GM12878 (cell line): ENCODE results near the gene LANCL3. TPM values are rescaled to one million over a fixed set of nuclear protein-coding genes. Genes with fewer than 3 reads are reported as not detected.

ENCODE experiments used
- ATAC-seq: fragments of 200-7000 bp; cut with Tn5 transposase; 3 replicates; pipeline ENCODE4 v1.9.1; 2020; ENCODE audit warnings: mild to moderate bottlenecking, moderate library complexity
- BruUV-seq: library from RNA; stranded (reverse); fragments of 400-500 nt; replicated peaks from 2 replicates; lab custom pipeline; 2021; lab: Mats Ljungman, UMichigan
- CTCF ChIA-PET: fragments of 300-600 bp; sonication (Branson Sonifier 250); formaldehyde crosslinking; extraction: SDS; loops from one replicate; lab custom pipeline; 2021; ENCODE audit warnings: inconsistent platforms; lab: Yijun Ruan, JAX
- POLR2A ChIA-PET: fragments of 350-600 bp; formaldehyde crosslinking; extraction: SDS; loops from one replicate; lab custom pipeline; 2021; ENCODE audit warnings: inconsistent platforms; lab: Charles Lee
- RAD21 ChIA-PET: fragments of 300-600 bp; sonication (Branson Sonifier 250); formaldehyde crosslinking; loops from one replicate; lab custom pipeline; 2023; ENCODE audit warnings: antibody characterized with exemption; ENCODE audit not compliant: unreplicated experiment; lab: Charles Lee
- SMC1A ChIA-PET: fragments of 300-600 bp; sonication (Branson Sonifier 250); formaldehyde crosslinking; loops from one replicate; lab custom pipeline; 2023; ENCODE audit not compliant: unreplicated experiment, uncharacterized antibody; lab: Charles Lee
- DNase-seq: peaks from one replicate; pipeline ENCODE4 v3.0.0-alpha.2; 2011; ENCODE audit warnings: low read depth, low spot score
- FAIRE-seq: peaks from 3 replicates; lab custom pipeline; 2011; peaks lifted over from hg19 to GRCh38; lab: Jason Lieb, UNC
- H2AFZ ChIP-seq: 2 replicates; pipeline ENCODE4 v1.6.0; 2011; ENCODE audit warnings: low read depth, low read length, control low read depth; ENCODE audit not compliant: control insufficient read depth
- H3K27ac ChIP-seq: 2 replicates; pipeline ENCODE4 v1.5.1; 2011; ENCODE audit warnings: control low read depth; ENCODE audit not compliant: control insufficient read depth, insufficient read depth
- H3K27me3 ChIP-seq, 2 experiments: replicated peaks in 1 of 2; 2 replicates each; pipeline versions ENCODE4 v1.6.0 to v1.6.1; 2011; ENCODE audit warnings: low read length in 1 of 2; ENCODE audit not compliant: control insufficient read depth in 2 of 2, insufficient read depth in 2 of 2
- H3K36me3 ChIP-seq, 2 experiments: 2 replicates each; pipeline ENCODE4 v1.5.1; 2011; ENCODE audit warnings: low read length in 1 of 2; ENCODE audit not compliant: control insufficient read depth in 2 of 2, insufficient read depth in 2 of 2
- H3K4me1 ChIP-seq: 2 replicates; pipeline ENCODE4 v1.6.1; 2011; ENCODE audit warnings: mild to moderate bottlenecking, low read length, moderate library complexity, mixed read lengths; ENCODE audit not compliant: control insufficient read depth, insufficient read depth
- H3K4me2 ChIP-seq: 2 replicates; pipeline ENCODE4 v1.6.0; 2011; ENCODE audit warnings: control low read depth; ENCODE audit not compliant: control insufficient read depth, insufficient read depth
- H3K4me3 ChIP-seq: fragments of 200-600 bp; sonication (generic); 2 replicates; pipeline ENCODE4 v1.5.1; 2016
- H3K79me2 ChIP-seq: 2 replicates; pipeline ENCODE4 v1.6.0; 2011; ENCODE audit warnings: low read length; ENCODE audit not compliant: control insufficient read depth, insufficient read depth
- H3K9ac ChIP-seq: 2 replicates; pipeline ENCODE4 v1.8.0; 2011; ENCODE audit warnings: low read length, control low read depth, mixed read lengths; ENCODE audit not compliant: control insufficient read depth, insufficient read depth
- H3K9me3 ChIP-seq: replicated peaks from 3 replicates; pipeline ENCODE4 v1.5.1; 2011; ENCODE audit warnings: mild to moderate bottlenecking, low read length; ENCODE audit not compliant: control insufficient read depth, insufficient read depth
- H4K20me1 ChIP-seq: 2 replicates; pipeline ENCODE4 v1.6.0; 2011; ENCODE audit not compliant: control insufficient read depth, insufficient read depth
- CREM ChIP-seq: IDR thresholded peaks from 2 replicates; pipeline ENCODE4 v1.6.1; 2014; ENCODE audit warnings: antibody characterized with exemption, low read depth
- NFIC ChIP-seq: IDR thresholded peaks from 2 replicates; pipeline ENCODE4 v1.6.1; 2012; ENCODE audit warnings: low read depth, mild to moderate bottlenecking, inconsistent platforms, low read length, moderate library complexity
- NFYA ChIP-seq: IDR thresholded peaks from 2 replicates; pipeline ENCODE4 v1.6.1; 2011; ENCODE audit warnings: low read depth, mild to moderate bottlenecking, low read length, improper control_type of control experiment, borderline replicate concordance
- PAX5 ChIP-seq: IDR thresholded peaks from 2 replicates; pipeline ENCODE4 v1.6.1; 2011; ENCODE audit warnings: low read depth, low read length, borderline replicate concordance
- ZNF622 ChIP-seq: fragments of 450-650 bp; IDR thresholded peaks from 2 replicates; pipeline ENCODE4 v1.6.1; 2017; ENCODE audit warnings: mild to moderate bottlenecking, inconsistent platforms
- WGBS: methylation state at CpG from one replicate; pipeline ENCODE4 v1.1.6; 2016; ENCODE audit warnings: low lambda C conversion rate; ENCODE audit not compliant: insufficient replicate concordance, insufficient coverage; ENCODE audit errors: missing lambda C conversion rate; 5-methylcytosine and 5-hydroxymethylcytosine counted together
- in situ Hi-C: fragments of 300-500 bp; cut with MboI; formaldehyde crosslinking; loops from 9 replicates; pipeline ENCODE4 v1.14.3; 2018; ENCODE audit warnings: mixed read lengths
- intact Hi-C: fragments of 100-400 bp; cut with micrococcal nuclease; formaldehyde crosslinking; loops from one replicate; pipeline ENCODE4 v1.14.2; 2022; ENCODE audit not compliant: unreplicated experiment
- polyA plus RNA-seq, 11 experiments: library from polyadenylated mRNA; depleted of rRNA in 4 of 11; unstranded in 6 of 11; stranded (reverse) in 5 of 11; fragments of >200 nt; fragmentation: Nextera tagmentation in 4 of 11; fragmentation: Illumina TruSeq in 1 of 11; extraction: Ambion mirVana in 4 of 11; extraction: Trizol in 1 of 11; gene quantifications; 1 replicate in 1 of 11; 2 replicates in 10 of 11; pipeline versions ENCODE4 v1.2.1 to v1.2.3, GENCODE V29; 2011 to 2016; ENCODE audit warnings: inconsistent platforms in 2 of 11, missing spikeins in 2 of 11, low read depth in 1 of 11
- total RNA-seq, 4 experiments: library from RNA; depleted of rRNA in 3 of 4; stranded (reverse); fragments of >200 nt in 3 of 4; fragmentation: Illumina TruSeq in 1 of 4; extraction: Trizol in 1 of 4; gene quantifications; 2 replicates each; pipeline versions ENCODE4 v1.2.1 to v1.2.3, GENCODE V29; 2013 to 2021
- TF ChIP-seq, protein P1 (sequence below): fragments of 450-650 bp; IDR thresholded peaks from 2 replicates; pipeline ENCODE4 v1.6.1; 2014; ENCODE audit warnings: mild to moderate bottlenecking
- TF ChIP-seq, protein P2 (sequence below): fragments of 450-650 bp; IDR thresholded peaks from 2 replicates; pipeline ENCODE4 v1.6.1; 2017; ENCODE audit warnings: mild to moderate bottlenecking, moderate library complexity

The LANCL3 gene
- total and polyA plus RNA-seq, 10 of the 15 experiments (the other 5 are each of a cell fraction or from before 2014, with no cell fraction given), result not detected

GRCh38 chrX:37678574-37678973 is 107.1 kb downstream of the LANCL3 start:
- 0 out of 2 replicates have a peak, but pooled peaks cover 2% of the 10 kb centered on the region for H3K4me1 ChIP-seq
- no peaks in the 10 kb centered on the region; a peak in 1 of 4 replicates for H3K27me3 ChIP-seq
- no peak overlapping the region for H3K9ac ChIP-seq
- ChIA-PET RAD21 (interaction anchor here (0.7 kb wide), 1 partner anchor 149 kb away, joined by 3 read pairs; no protein-coding TSS in a partner anchor), CTCF (interaction anchor here (1.3 kb wide), 1 partner anchor 146 kb away, joined by 3 read pairs; no protein-coding TSS in a partner anchor), POLR2A (no interaction called here), SMC1A (no interaction called here)
- no peak overlapping the region for H3K4me3 ChIP-seq
- WGBS, result 93% methylated on average over 1 of the region's 1 CpG
- H3K4me2 ChIP-seq, result no peak overlapping the region
- no peaks in the 10 kb centered on the region for H3K36me3 ChIP-seq
- no TSS peak for BruUV-seq
- no peak for ATAC-seq
- no peaks in the 10 kb centered on the region for H3K9me3 ChIP-seq
- FAIRE-seq, result peak; percentile 35
- H4K20me1 ChIP-seq, result no peaks in the 10 kb centered on the region
- H3K79me2 ChIP-seq, result no peaks in the 10 kb centered on the region
- no peak overlapping the region for H2AFZ ChIP-seq
- no peak for DNase-seq
- in situ Hi-C loops, result no loop called here
- intact Hi-C loops, result no loop called here
- TF ChIP-seq NFIC (no peak), ZNF622 (no peak), NFYA (no peak), CREM (no peak), PAX5 (no peak)
- TF ChIP-seq, protein P1, sequence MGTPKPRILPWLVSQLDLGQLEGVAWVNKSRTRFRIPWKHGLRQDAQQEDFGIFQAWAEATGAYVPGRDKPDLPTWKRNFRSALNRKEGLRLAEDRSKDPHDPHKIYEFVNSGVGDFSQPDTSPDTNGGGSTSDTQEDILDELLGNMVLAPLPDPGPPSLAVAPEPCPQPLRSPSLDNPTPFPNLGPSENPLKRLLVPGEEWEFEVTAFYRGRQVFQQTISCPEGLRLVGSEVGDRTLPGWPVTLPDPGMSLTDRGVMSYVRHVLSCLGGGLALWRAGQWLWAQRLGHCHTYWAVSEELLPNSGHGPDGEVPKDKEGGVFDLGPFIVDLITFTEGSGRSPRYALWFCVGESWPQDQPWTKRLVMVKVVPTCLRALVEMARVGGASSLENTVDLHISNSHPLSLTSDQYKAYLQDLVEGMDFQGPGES, result no peak
- TF ChIP-seq, protein P2, sequence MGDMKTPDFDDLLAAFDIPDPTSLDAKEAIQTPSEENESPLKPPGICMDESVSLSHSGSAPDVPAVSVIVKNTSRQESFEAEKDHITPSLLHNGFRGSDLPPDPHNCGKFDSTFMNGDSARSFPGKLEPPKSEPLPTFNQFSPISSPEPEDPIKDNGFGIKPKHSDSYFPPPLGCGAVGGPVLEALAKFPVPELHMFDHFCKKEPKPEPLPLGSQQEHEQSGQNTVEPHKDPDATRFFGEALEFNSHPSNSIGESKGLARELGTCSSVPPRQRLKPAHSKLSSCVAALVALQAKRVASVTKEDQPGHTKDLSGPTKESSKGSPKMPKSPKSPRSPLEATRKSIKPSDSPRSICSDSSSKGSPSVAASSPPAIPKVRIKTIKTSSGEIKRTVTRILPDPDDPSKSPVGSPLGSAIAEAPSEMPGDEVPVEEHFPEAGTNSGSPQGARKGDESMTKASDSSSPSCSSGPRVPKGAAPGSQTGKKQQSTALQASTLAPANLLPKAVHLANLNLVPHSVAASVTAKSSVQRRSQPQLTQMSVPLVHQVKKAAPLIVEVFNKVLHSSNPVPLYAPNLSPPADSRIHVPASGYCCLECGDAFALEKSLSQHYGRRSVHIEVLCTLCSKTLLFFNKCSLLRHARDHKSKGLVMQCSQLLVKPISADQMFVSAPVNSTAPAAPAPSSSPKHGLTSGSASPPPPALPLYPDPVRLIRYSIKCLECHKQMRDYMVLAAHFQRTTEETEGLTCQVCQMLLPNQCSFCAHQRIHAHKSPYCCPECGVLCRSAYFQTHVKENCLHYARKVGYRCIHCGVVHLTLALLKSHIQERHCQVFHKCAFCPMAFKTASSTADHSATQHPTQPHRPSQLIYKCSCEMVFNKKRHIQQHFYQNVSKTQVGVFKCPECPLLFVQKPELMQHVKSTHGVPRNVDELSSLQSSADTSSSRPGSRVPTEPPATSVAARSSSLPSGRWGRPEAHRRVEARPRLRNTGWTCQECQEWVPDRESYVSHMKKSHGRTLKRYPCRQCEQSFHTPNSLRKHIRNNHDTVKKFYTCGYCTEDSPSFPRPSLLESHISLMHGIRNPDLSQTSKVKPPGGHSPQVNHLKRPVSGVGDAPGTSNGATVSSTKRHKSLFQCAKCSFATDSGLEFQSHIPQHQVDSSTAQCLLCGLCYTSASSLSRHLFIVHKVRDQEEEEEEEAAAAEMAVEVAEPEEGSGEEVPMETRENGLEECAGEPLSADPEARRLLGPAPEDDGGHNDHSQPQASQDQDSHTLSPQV, result no peak
- TF ChIP-seq, all 136 proteins: peak for 0
- no peak overlapping the region for H3K27ac ChIP-seq
